ENCODE data around the gene NKAPD1. TPM values are rescaled to one million over a fixed set of nuclear protein-coding genes. Genes with fewer than 3 reads are reported as not detected.

NKAPD1 gene
- total and polyA plus RNA-seq, 9 of the 15 experiments (the other 6 are each of a cell fraction or from before 2014, with no cell fraction given): 14.1 to 73.5 (median 29.3) TPM

- TF ChIP-seq BCLAF1 (IDR thresholded peaks at IDR 0.05; ENCODE audit: borderline replicate concordance in 1 of 2, control insufficient read depth in 1 of 2, low read depth in 2 of 2, low read length in 1 of 2) (peak in 1 of 2 experiments; percentile 78; a peak in 1 of 4 replicates), TRIM28 (IDR thresholded peaks at IDR 0.05) (peak; percentile 92), SPI1 (IDR thresholded peaks at IDR 0.05; ENCODE audit: borderline replicate concordance, low read depth, low read length) (0 out of 2 replicates have a peak, but pooled peaks have one; percentile 57), POLR2AphosphoS5 (IDR thresholded peaks at IDR 0.05; ENCODE audit: control insufficient read depth, insufficient read depth, low read depth, low read length) (peak; percentile 76; the same call in 1 of the 2 replicates), THRB (CRISPR knock-in tag; conservative IDR thresholded peaks at IDR 0.05) (peak; percentile 48; the same call in 1 of the 2 replicates), BCOR (IDR thresholded peaks at IDR 0.05) (peak; percentile 22; the same call in 1 of the 2 replicates), TEAD4 (IDR thresholded peaks at IDR 0.05; ENCODE audit: low read length) (0 out of 2 replicates have a peak, but pooled peaks have one; percentile 23), TEAD4 (CRISPR knock-in tag; IDR thresholded peaks at IDR 0.05; ENCODE audit: borderline replicate concordance) (no peak), CREB3L1 (IDR thresholded peaks at IDR 0.05; ENCODE audit: borderline replicate concordance, low read depth) (peak; percentile 57), POLR2A (conservative IDR thresholded peaks at IDR 0.05) (peak; percentile 79), UBTF (IDR thresholded peaks at IDR 0.05; ENCODE audit: borderline replicate concordance in 1 of 2, low read depth in 2 of 2, low read length in 2 of 2) (0 out of 4 replicates have a peak, but pooled peaks of 1 of the 2 experiments have one; percentile 47), VEZF1 (CRISPR knock-in tag; IDR thresholded peaks at IDR 0.05) (peak; percentile 90), FUS (optimal IDR thresholded peaks at IDR 0.05; ENCODE audit: low read depth, low read length) (no peak), SAP30 (IDR thresholded peaks at IDR 0.05; ENCODE audit: borderline replicate concordance, insufficient read depth, low read depth, low read length, poor library complexity, severe bottlenecking) (peak; percentile 79), BRD4 (IDR thresholded peaks at IDR 0.05) (peak; percentile 94)
These were observed at the start of gene NKAPD1, which contains the start of gene PIH1D2 (continued) for GRCh38 chr11:112073941-112074811.
